ENCODE measurements around the gene MATN3.

- no peak for TF ChIP-seq CTCF (optimal IDR thresholded peaks at IDR 0.05 in 1 of 3, IDR thresholded peaks at IDR 0.05 in 1 of 3, conservative IDR thresholded peaks at IDR 0.05 in 1 of 3; ENCODE audit: extremely low read depth in 1 of 3, insufficient read depth in 2 of 3, low read length in 3 of 3)
- TF ChIP-seq EZH2 (IDR thresholded peaks at IDR 0.05; ENCODE audit: low read length) = no peak
These were observed 36.3 kb upstream of the MATN3 start for GRCh38 chr2:20048488-20049448.

All from keratinocyte (primary cell).